ENCODE measurements around the gene VRK3.
"Not testable (repeated sequence)": the region's sequence is repeated elsewhere in the genome, so short reads cannot be mapped to it uniquely, and the experiment has no call there.

Gene VRK3

GRCh38 chr19:49986354-49986753, 38.8 kb downstream of the VRK3 start:
- DNase-seq: no peak

GRCh38 chr19:49985871-49986270, 39.3 kb downstream of the VRK3 start:
- no peak for DNase-seq

GRCh38 chr19:49984491-49984890, 40.7 kb downstream of the VRK3 start:
- DNase-seq: no peak

GRCh38 chr19:49983645-49984229, 41.4 kb downstream of the VRK3 start:
- DNase-seq: peak; percentile 16

- DNase-seq: no peak
Observed at GRCh38 chr19:49981603-49982593, 43.3 kb downstream of the VRK3 start.

GRCh38 chr19:49978324-49978723, 46.8 kb downstream of the VRK3 start:
- DNase-seq: no peak

- no peak for DNase-seq
Observed at GRCh38 chr19:49977881-49978280, 47.3 kb downstream of the VRK3 start.

- no peak for DNase-seq
Observed at GRCh38 chr19:49977076-49977475, 48.1 kb downstream of the VRK3 start.

- no peak for DNase-seq
Observed at GRCh38 chr19:49976496-49976895, 48.7 kb downstream of the VRK3 start.

- no peak for DNase-seq
Observed at GRCh38 chr19:49975051-49975450, 50.1 kb downstream of the VRK3 start.

GRCh38 chr19:49973987-49974386, 51.2 kb downstream of the VRK3 start:
- no peak for DNase-seq

- DNase-seq: no peak
Observed at GRCh38 chr19:49972841-49973240, 52.3 kb downstream of the VRK3 start.

- DNase-seq: no peak
Observed at GRCh38 chr19:49971991-49972411, 53.2 kb downstream of the VRK3 start.

GRCh38 chr19:49969355-49969754, 55.8 kb downstream of the VRK3 start:
- DNase-seq: not testable (repeated sequence)

GRCh38 chr19:49968279-49968922, 56.8 kb downstream of the VRK3 start:
- no peak for DNase-seq

- not testable (repeated sequence) for DNase-seq
Observed at GRCh38 chr19:49960980-49961379, 64.2 kb downstream of the VRK3 start, which contains the start of gene SIGLEC11. Gene SIGLEC11 (minus strand): TSS chr19:49961172. CDS start chr19:49961081, 91 bp downstream.

GRCh38 chr19:49959892-49960291, 65.3 kb downstream of the VRK3 start:
- not testable (repeated sequence) for DNase-seq

GRCh38 chr19:49958596-49958995, 66.6 kb downstream of the VRK3 start:
- DNase-seq: not testable (repeated sequence)

GRCh38 chr19:49958144-49958543, 67.0 kb downstream of the VRK3 start:
- DNase-seq: not testable (repeated sequence)

- DNase-seq: no peak
Observed at GRCh38 chr19:49957262-49957915, 67.8 kb downstream of the VRK3 start.

- DNase-seq: no peak
Observed at GRCh38 chr19:49956115-49956495, 69.1 kb downstream of the VRK3 start.

- DNase-seq: no peak
Observed at GRCh38 chr19:49954933-49955332, 70.2 kb downstream of the VRK3 start.

All from NCI-H526 treated with DMSO at 0.1 percent for 48 hours (cell line).